IPS-NIHi11 (cell line): ENCODE data around the gene CCDC192.
"Not testable (repeated sequence)": the region's sequence is repeated elsewhere in the genome, so short reads cannot be mapped to it uniquely, and the experiment has no call there.

ENCODE experiments used
- DNase-seq: peaks from one replicate; pipeline ENCODE4 v3.0.0; 2012; ENCODE audit warnings: mixed read lengths, low spot score

Gene CCDC192

GRCh38 chr5:127699416-127699815 is 3.8 kb upstream of the CCDC192 start:
- no peak for DNase-seq

GRCh38 chr5:127700237-127700766 is 2.9 kb upstream of the CCDC192 start:
- no peak for DNase-seq

GRCh38 chr5:127702434-127702833 is 757 bp upstream of the CCDC192 start:
- no peak for DNase-seq

- no peak for DNase-seq
Measured at GRCh38 chr5:127705120-127705892, 2.1 kb downstream of the CCDC192 start.

GRCh38 chr5:127706691-127707090 is 3.5 kb downstream of the CCDC192 start:
- no peak for DNase-seq

- DNase-seq, result no peak
Measured at GRCh38 chr5:127707209-127707608, 4.0 kb downstream of the CCDC192 start.

GRCh38 chr5:127713083-127713482 is 9.9 kb downstream of the CCDC192 start:
- DNase-seq, result not testable (repeated sequence)

- DNase-seq, result no peak
Measured at GRCh38 chr5:127718181-127718580, 15.0 kb downstream of the CCDC192 start.

GRCh38 chr5:127723571-127723970 is 20.4 kb downstream of the CCDC192 start:
- no peak for DNase-seq

- no peak for DNase-seq
Measured at GRCh38 chr5:127725673-127726072, 22.5 kb downstream of the CCDC192 start.

- DNase-seq, result no peak
Measured at GRCh38 chr5:127732963-127733362, 29.8 kb downstream of the CCDC192 start.

- not testable (repeated sequence) for DNase-seq
Measured at GRCh38 chr5:127739348-127739747, 36.2 kb downstream of the CCDC192 start.

- DNase-seq, result no peak
Measured at GRCh38 chr5:127739807-127740384, 36.7 kb downstream of the CCDC192 start.

- DNase-seq, result no peak
Measured at GRCh38 chr5:127741412-127741811, 38.2 kb downstream of the CCDC192 start.

GRCh38 chr5:127744241-127744640 is 41.0 kb downstream of the CCDC192 start:
- no peak for DNase-seq

GRCh38 chr5:127746756-127747155 is 43.6 kb downstream of the CCDC192 start:
- DNase-seq, result no peak

- DNase-seq, result not testable (repeated sequence)
Measured at GRCh38 chr5:127752503-127753265, 49.5 kb downstream of the CCDC192 start.

- DNase-seq, result no peak
Measured at GRCh38 chr5:127754259-127754658, 51.1 kb downstream of the CCDC192 start.

GRCh38 chr5:127754706-127755105 is 51.5 kb downstream of the CCDC192 start:
- no peak for DNase-seq

- DNase-seq, result peak; percentile 44
Measured at GRCh38 chr5:127757576-127757975, 54.4 kb downstream of the CCDC192 start.

GRCh38 chr5:127758766-127759283 is 55.6 kb downstream of the CCDC192 start:
- no peak for DNase-seq

- no peak for DNase-seq
Measured at GRCh38 chr5:127761869-127762268, 58.7 kb downstream of the CCDC192 start.
